ENCODE measurements around the gene MACC1. TPM values are rescaled to one million over a fixed set of nuclear protein-coding genes. Genes with fewer than 3 reads are reported as not detected.

Gene MACC1
- total RNA-seq, 4 donors from 2014 or later: 0.21 to 2.4 (median 1.2) TPM

DNA sequence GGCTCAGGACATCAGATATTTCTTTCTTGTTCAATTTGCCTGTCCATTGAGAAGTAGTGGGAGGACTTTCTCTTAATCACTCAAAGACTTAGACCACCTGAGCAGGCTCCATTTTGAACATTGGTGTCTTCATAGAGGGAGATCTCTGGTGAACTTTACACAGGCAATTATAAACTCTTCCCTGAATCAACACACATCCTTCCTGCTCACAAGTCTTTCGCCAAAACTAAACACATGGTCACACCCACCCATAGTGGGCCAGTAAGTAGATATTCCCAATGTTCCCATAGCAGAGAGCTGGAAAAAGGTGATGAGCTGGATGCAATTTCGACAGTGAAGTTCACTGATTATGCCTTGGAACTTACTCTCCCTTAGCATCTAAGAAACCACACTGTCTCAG lies 8.2 kb upstream of the MACC1 start:
- H3K27ac ChIP-seq: no peak overlapping the region
- H3K27me3 ChIP-seq: no peaks in the 10 kb centered on the region
- TF ChIP-seq POLR2A (IDR thresholded peaks at IDR 0.05): no peak
- no peak for TF ChIP-seq EP300 (IDR thresholded peaks at IDR 0.05)
- TF ChIP-seq, protein P1, sequence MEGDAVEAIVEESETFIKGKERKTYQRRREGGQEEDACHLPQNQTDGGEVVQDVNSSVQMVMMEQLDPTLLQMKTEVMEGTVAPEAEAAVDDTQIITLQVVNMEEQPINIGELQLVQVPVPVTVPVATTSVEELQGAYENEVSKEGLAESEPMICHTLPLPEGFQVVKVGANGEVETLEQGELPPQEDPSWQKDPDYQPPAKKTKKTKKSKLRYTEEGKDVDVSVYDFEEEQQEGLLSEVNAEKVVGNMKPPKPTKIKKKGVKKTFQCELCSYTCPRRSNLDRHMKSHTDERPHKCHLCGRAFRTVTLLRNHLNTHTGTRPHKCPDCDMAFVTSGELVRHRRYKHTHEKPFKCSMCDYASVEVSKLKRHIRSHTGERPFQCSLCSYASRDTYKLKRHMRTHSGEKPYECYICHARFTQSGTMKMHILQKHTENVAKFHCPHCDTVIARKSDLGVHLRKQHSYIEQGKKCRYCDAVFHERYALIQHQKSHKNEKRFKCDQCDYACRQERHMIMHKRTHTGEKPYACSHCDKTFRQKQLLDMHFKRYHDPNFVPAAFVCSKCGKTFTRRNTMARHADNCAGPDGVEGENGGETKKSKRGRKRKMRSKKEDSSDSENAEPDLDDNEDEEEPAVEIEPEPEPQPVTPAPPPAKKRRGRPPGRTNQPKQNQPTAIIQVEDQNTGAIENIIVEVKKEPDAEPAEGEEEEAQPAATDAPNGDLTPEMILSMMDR (IDR thresholded peaks at IDR 0.05): no peak
- whole genome bisulfite sequencing, 2 donors: 92 to 96% methylated on average over 2 of the region's 2 CpGs
- peaks cover 0 to 23% (median 6%) of the 10 kb centered on the region in 4 donors for H3K4me1 ChIP-seq
- no peaks in the 10 kb centered on the region for H3K36me3 ChIP-seq
- DNase-seq (ENCODE audit: low spot score in 2 of 2): no peak
- no peak overlapping the region for H3K4me3 ChIP-seq
- H3K9me3 ChIP-seq: no peaks in the 10 kb centered on the region

DNA sequence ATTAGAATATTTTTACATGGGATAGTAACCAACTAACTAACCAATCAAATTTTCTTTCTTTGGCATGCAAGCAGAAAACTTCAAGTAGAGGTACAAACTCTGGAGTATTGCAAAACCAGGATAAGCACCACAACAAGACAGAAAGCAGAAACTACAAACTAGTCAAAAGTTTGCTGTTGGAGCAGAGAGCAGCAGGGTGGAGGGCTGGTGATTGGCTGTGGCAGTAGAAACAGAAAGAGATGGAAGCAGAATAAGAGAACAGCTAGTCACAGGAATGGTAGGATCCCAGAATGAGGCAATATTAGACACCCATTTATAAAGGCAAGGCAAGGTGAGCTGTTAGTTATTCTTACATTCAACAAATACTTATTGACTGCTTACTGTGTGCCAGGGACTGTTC lies 6.8 kb upstream of the MACC1 start:
- TF ChIP-seq EP300 (IDR thresholded peaks at IDR 0.05): no peak
- TF ChIP-seq, protein P1 (IDR thresholded peaks at IDR 0.05): no peak
- TF ChIP-seq POLR2A (IDR thresholded peaks at IDR 0.05): no peak
- H3K36me3 ChIP-seq: no peaks in the 10 kb centered on the region
- no peaks in the 10 kb centered on the region for H3K9me3 ChIP-seq
- H3K4me1 ChIP-seq: peaks cover 0 to 25% (median 13%) of the 10 kb centered on the region in 4 donors
- H3K27me3 ChIP-seq: no peaks in the 10 kb centered on the region
- DNase-seq (ENCODE audit: low spot score in 2 of 2): no peak
- H3K27ac ChIP-seq: peak overlapping the region in 1 of 4 donors; percentile 26
- no peak overlapping the region for H3K4me3 ChIP-seq

DNA sequence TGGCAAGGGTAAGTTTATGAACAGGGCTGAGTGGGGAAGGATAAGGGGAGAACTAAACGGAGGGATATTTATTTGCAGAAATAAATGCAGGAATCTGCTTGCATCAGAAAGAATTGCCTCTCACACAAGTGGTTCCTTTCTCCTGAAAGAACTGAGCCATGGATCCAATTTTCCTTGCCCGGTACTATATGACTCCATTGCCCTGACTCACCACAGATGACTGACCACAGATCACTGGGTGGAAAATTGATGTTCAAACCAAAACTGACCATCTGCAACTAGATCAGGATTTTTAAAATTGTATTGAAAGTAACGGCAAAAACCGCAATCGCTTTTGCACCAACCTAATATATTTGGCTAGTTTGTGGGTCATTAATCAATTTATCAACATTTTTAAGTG lies 6.2 kb upstream of the MACC1 start:
- whole genome bisulfite sequencing, 2 donors: 81 to 86% methylated on average over 5 of the region's 5 CpGs

DNA sequence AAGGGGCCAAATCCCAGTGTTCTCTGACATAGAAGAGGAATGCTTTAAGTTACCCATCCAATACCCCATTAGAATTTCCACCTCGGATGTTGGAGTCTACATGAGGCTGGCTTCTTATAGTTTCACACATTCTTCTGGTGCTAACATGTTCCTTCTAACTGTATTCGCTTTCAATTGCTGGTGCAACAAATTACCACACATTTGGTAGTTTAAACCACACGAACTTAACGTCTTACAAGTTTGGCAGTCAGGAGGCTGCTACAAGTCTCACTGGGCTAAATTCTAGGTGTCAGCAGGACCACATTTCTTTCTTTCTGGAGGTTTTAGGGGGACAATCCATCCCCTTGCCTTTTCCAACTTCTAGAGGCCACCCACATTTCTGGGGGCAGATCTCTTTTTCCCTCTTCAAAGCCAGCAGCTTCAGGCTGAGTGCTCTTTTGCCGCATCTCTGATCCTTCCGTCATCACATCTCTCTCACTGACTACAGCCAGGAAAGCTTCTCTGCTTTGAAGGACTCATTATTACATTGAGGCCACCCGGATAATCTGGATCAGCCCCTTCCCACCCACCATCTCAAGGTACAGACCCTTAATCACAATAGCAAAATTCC lies 5.1 kb upstream of the MACC1 start:
- WGBS, 2 donors: 70 to 77% methylated on average over 7 of the region's 7 CpGs
- TF ChIP-seq POLR2A (IDR thresholded peaks at IDR 0.05) (no peak), EP300 (IDR thresholded peaks at IDR 0.05) (no peak)
- TF ChIP-seq, protein P1 (IDR thresholded peaks at IDR 0.05): no peak
- Histone ChIP-seq H3K9me3 (no peaks in the 10 kb centered on the region), H3K27ac (peak overlapping the region in 3 of 4 donors; percentile 58 to 88 (median 74)), H3K4me1 (peaks cover 0 to 26% (median 17%) of the 10 kb centered on the region in 4 donors), H3K27me3 (no peaks in the 10 kb centered on the region), H3K36me3 (no peaks in the 10 kb centered on the region), H3K4me3 (no peak overlapping the region)
- DNase-seq (ENCODE audit: low spot score in 2 of 2): no peak

More for the DNA sequence above, 6.2 kb upstream of the MACC1 start:
- DNase-seq (ENCODE audit: low spot score in 2 of 2): no peak
- Histone ChIP-seq H3K9me3 (no peaks in the 10 kb centered on the region), H3K27ac (no peak overlapping the region), H3K27me3 (no peaks in the 10 kb centered on the region), H3K4me3 (no peak overlapping the region), H3K4me1 (peaks cover 0 to 26% (median 14%) of the 10 kb centered on the region in 4 donors), H3K36me3 (no peaks in the 10 kb centered on the region)
- TF ChIP-seq, protein P1 (IDR thresholded peaks at IDR 0.05): no peak
- TF ChIP-seq POLR2A (IDR thresholded peaks at IDR 0.05) (no peak), EP300 (IDR thresholded peaks at IDR 0.05) (no peak)

DNA sequence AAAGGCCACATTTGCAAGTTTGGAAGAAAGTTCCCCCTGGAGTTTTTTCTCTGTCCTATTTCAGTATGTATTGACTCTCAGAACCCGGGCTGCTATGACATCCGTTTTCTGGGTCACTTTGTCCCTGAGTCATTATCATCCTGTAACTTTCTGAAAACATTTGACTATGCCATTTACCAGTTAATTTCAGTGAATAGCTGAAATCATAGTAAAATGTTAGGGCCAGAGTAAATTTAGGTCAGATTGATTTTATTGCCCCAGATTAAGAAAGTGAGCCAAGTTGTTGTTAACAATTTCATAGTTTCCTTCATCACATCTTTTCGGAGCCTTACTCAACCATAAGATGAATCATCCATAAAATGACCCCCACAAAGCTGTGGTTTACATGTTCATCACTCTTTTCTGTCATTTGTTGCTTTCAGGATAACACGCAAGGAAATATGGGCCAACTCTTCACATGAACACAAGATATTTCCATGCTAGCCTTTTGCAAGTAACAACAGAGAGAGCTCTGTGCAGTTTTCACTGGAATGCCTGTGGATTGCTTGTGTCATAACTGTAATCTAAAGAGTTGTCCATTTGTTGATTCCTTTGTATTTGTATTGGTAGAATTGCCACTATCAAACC lies 3.9 kb upstream of the MACC1 start:
- TF ChIP-seq, protein P1 (IDR thresholded peaks at IDR 0.05): no peak
- TF ChIP-seq EP300 (IDR thresholded peaks at IDR 0.05) (peak in 1 of 2 donors; percentile 50), POLR2A (IDR thresholded peaks at IDR 0.05) (no peak)
- Histone ChIP-seq H3K4me1 (peaks cover 0 to 26% (median 17%) of the 10 kb centered on the region in 4 donors), H3K9me3 (no peaks in the 10 kb centered on the region), H3K36me3 (no peaks in the 10 kb centered on the region), H3K4me3 (no peak overlapping the region), H3K27ac (peak overlapping the region; percentile 18 to 88 (median 66)), H3K27me3 (no peaks in the 10 kb centered on the region)
- WGBS, 2 donors: 33 to 43% methylated on average over 4 of the region's 4 CpGs
- no peak for DNase-seq (ENCODE audit: low spot score in 2 of 2)

Data from tibial nerve (tissue), 4 donors.